DND-41 (cell line): ENCODE results near the gene ATP2C1.

Source experiments
- ATAC-seq: fragments of 200-7000 bp; cut with Tn5 transposase; 3 replicates; pipeline ENCODE4 v1.9.1; 2021; ENCODE audit warnings: low read depth; ENCODE audit not compliant: insufficient read depth
- DNase-seq: peaks from one replicate; pipeline ENCODE4 v3.0.0-alpha.2; 2020
- H2AFZ ChIP-seq: 2 replicates; pipeline ENCODE4 v1.6.0; 2012; ENCODE audit warnings: low read depth, low read length
- H3K27ac ChIP-seq: 2 replicates; pipeline ENCODE4 v1.5.1; 2012; ENCODE audit warnings: low read length, inconsistent platforms
- H3K27me3 ChIP-seq: fragments of 200-600 bp; sonication (generic); 2 replicates; pipeline ENCODE4 v1.6.0; 2012; ENCODE audit warnings: low read length, mild to moderate bottlenecking, inconsistent platforms; ENCODE audit not compliant: insufficient read depth, poor library complexity
- H3K36me3 ChIP-seq: 2 replicates; pipeline ENCODE4 v1.5.1; 2012; ENCODE audit warnings: low read length, inconsistent platforms; ENCODE audit not compliant: insufficient read depth
- H3K4me1 ChIP-seq: 2 replicates; pipeline ENCODE4 v1.5.1; 2012; ENCODE audit warnings: mild to moderate bottlenecking, low read length; ENCODE audit not compliant: insufficient read depth
- H3K4me2 ChIP-seq: 2 replicates; pipeline ENCODE4 v1.6.0; 2012; ENCODE audit warnings: mild to moderate bottlenecking, moderate library complexity, low read length, inconsistent platforms; ENCODE audit not compliant: insufficient read depth
- H3K4me3 ChIP-seq, 2 experiments: fragments of 200-600 bp in 1 of 2; shearing (Covaris generic) in 1 of 2; 2 replicates each; pipeline ENCODE4 v1.5.1; 2012 to 2016; ENCODE audit warnings: inconsistent platforms in 2 of 2, low read length in 2 of 2, mild to moderate bottlenecking in 2 of 2, low read depth in 1 of 2, moderate library complexity in 1 of 2
- H3K79me2 ChIP-seq: 2 replicates; pipeline ENCODE4 v1.6.0; 2012; ENCODE audit warnings: low read length, inconsistent platforms; ENCODE audit not compliant: insufficient read depth
- H3K9ac ChIP-seq: 2 replicates; pipeline ENCODE4 v1.6.0; 2012; ENCODE audit warnings: low read depth, mild to moderate bottlenecking, inconsistent platforms, low read length, moderate library complexity
- H3K9me3 ChIP-seq: 2 replicates; pipeline ENCODE4 v1.5.1; 2012; ENCODE audit warnings: low read length, moderate library complexity, mild to moderate bottlenecking, inconsistent platforms; ENCODE audit not compliant: insufficient read depth, severe bottlenecking
- H4K20me1 ChIP-seq: 2 replicates; pipeline ENCODE4 v1.6.0; 2012; ENCODE audit warnings: low read length; ENCODE audit not compliant: insufficient read depth
- CTCF ChIP-seq: IDR thresholded peaks from 2 replicates; pipeline ENCODE4 v1.5.1; 2012; ENCODE audit warnings: borderline replicate concordance, low read length, moderate library complexity, mild to moderate bottlenecking; ENCODE audit not compliant: poor library complexity, severe bottlenecking; ENCODE audit errors: extremely low read depth
- EZH2 ChIP-seq: IDR thresholded peaks from 3 replicates; pipeline ENCODE4 v1.6.1; 2012; ENCODE audit warnings: borderline replicate concordance, low read depth, mild to moderate bottlenecking, moderate library complexity, low read length, inconsistent platforms; ENCODE audit not compliant: severe bottlenecking

Gene ATP2C1

GRCh38 chr3:130892759-130893375 lies 1.0 kb upstream of the ATP2C1 start:
- Histone ChIP-seq H3K4me3 (peak overlapping the region; percentile 75 to 83), H3K4me2 (peak overlapping the region; percentile 84), H3K9ac (peak overlapping the region; percentile 96), H3K9me3 (no peaks in the 10 kb centered on the region), H3K79me2 (peaks cover 39% of the 10 kb centered on the region), H3K27me3 (no peaks in the 10 kb centered on the region), H3K36me3 (no peaks in the 10 kb centered on the region; the same call in 1 of the 2 replicates), H4K20me1 (peaks cover 15% of the 10 kb centered on the region; the same call in 1 of the 2 replicates), H2AFZ (peak overlapping the region; percentile 97), H3K27ac (peak overlapping the region; percentile 96), H3K4me1 (peaks cover 38% of the 10 kb centered on the region)
- peak; percentile 68 for ATAC-seq
- TF ChIP-seq EZH2 (no peak), CTCF (peak; percentile 90)
- DNase-seq: peak; percentile 73

DNA sequence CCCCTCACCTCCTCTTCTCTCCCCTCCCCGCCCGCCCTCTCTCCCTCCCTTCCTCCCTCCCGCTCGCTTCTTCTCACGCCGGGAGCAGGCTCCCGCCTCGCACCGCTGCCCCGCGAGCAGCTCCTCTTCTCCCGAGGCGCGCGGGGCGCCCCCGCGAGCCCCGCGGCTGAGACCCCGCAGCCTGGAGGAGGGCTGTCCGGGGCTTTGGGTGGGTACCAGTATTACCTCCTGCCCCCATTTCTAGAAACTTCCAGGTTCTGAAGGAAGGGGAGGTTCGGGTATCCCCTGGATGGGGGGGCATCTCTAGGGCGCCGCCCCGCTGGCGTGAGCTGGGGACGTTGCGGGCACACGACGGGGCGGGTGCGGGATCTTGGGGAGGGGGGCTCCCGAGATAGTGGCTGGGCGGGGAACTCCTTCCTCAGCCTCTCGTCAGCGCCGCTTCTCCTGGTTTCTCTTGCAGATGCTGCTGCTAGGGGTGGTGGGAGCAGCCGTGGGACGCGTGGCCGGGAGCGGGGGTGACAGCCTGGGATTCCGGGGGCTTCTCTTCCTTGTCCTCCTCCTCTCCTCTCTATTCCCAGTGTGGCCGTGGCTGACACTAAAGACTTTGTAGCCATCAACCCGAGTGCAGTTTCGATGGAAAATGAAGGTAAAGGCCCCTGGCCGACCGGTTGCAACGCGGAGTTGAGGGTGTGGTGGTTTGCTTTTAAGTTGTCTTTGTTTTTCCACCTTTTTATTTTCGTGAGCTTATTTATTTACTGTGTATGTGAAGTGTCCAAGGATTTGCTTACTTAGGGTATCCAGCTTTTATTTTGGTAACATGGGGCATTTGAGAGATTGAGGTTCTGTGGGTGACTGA lies 474 bp downstream of the ATP2C1 start:
- Histone ChIP-seq H2AFZ (peak overlapping the region; percentile 97), H3K9me3 (no peaks in the 10 kb centered on the region), H3K79me2 (peaks cover 54% of the 10 kb centered on the region), H3K36me3 (no peaks in the 10 kb centered on the region; the same call in 1 of the 2 replicates), H3K4me1 (peaks cover 38% of the 10 kb centered on the region), H3K4me2 (peak overlapping the region; percentile 84), H4K20me1 (peaks cover 24% of the 10 kb centered on the region; the same call in 1 of the 2 replicates), H3K27ac (peak overlapping the region; percentile 96), H3K27me3 (no peaks in the 10 kb centered on the region), H3K9ac (peak overlapping the region; percentile 96), H3K4me3 (peak overlapping the region; percentile 75 to 83)
- no peak for TF ChIP-seq CTCF
- ATAC-seq: peak; percentile 39
- DNase-seq: peak; percentile 52

GRCh38 chr3:130894986-130895280 lies 1.0 kb downstream of the ATP2C1 start:
- DNase-seq (no peak), ATAC-seq (no peak)
- H3K9me3 ChIP-seq: no peaks in the 10 kb centered on the region
- H3K79me2 ChIP-seq: peaks cover 59% of the 10 kb centered on the region
- TF ChIP-seq EZH2: no peak
- TF ChIP-seq CTCF: no peak
- H3K4me2 ChIP-seq: peak overlapping the region; percentile 84
- peak overlapping the region; percentile 97 for H2AFZ ChIP-seq
- H3K9ac ChIP-seq: peak overlapping the region; percentile 96
- peak overlapping the region; percentile 96 for H3K27ac ChIP-seq
- H3K36me3 ChIP-seq: no peaks in the 10 kb centered on the region; the same call in 1 of the 2 replicates
- H3K4me3 ChIP-seq: peak overlapping the region; percentile 75 to 83
- peaks cover 38% of the 10 kb centered on the region for H3K4me1 ChIP-seq
- H3K27me3 ChIP-seq: no peaks in the 10 kb centered on the region
- H4K20me1 ChIP-seq: peaks cover 26% of the 10 kb centered on the region; the same call in 1 of the 2 replicates
